Neural progenitor cell (in vitro differentiated cells): Measurements from ENCODE around the gene HPSE2.
A peak's percentile ranks its signal among the peaks of the same experiment; 100 is the strongest.

Source experiments
- EZH2phosphoT487 ChIP-seq: fragments of 200-600 bp; sonication (generic); IDR thresholded peaks from 2 replicates; pipeline ENCODE4 v1.6.1; 2017; ENCODE audit warnings: antibody characterized with exemption
- TF ChIP-seq, protein P1 (sequence below): fragments of 200-600 bp; sonication (generic); IDR thresholded peaks from 2 replicates; pipeline ENCODE4 v1.5.1; 2017; ENCODE audit warnings: antibody characterized with exemption, mild to moderate bottlenecking

DNA sequence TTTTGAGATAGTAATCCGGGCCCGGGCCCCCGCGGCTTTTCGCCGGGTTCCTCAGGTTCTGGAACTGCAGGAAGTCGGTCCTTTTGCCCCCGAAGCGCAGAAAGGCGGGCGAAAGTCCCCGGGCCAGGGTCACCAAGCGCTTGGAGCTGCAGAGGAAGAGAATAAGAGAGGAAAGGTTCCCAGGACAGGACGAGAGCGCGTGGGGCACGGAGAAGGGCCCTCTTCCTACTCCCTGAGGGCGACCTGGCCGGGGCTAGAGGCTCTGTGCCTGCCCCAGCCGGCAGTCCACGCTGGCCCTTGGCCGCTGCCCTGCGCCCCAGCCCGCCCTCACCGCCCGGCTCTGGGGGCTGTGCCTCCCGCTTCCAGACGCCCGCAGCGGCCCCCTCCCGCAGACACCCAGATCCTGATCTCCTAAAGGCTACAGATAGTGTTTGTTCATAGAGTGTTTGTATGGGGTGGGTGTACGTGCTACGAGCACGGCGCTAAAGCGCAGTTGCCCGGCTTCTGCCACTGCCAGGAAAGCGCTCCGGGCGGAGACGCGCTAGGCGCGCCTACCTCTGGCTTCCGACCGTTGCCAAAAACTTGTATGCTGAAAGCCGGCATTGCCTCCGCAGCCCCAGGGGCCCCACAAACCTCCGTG, 3.2 kb downstream of the HPSE2 start:
- TF ChIP-seq, protein P1, sequence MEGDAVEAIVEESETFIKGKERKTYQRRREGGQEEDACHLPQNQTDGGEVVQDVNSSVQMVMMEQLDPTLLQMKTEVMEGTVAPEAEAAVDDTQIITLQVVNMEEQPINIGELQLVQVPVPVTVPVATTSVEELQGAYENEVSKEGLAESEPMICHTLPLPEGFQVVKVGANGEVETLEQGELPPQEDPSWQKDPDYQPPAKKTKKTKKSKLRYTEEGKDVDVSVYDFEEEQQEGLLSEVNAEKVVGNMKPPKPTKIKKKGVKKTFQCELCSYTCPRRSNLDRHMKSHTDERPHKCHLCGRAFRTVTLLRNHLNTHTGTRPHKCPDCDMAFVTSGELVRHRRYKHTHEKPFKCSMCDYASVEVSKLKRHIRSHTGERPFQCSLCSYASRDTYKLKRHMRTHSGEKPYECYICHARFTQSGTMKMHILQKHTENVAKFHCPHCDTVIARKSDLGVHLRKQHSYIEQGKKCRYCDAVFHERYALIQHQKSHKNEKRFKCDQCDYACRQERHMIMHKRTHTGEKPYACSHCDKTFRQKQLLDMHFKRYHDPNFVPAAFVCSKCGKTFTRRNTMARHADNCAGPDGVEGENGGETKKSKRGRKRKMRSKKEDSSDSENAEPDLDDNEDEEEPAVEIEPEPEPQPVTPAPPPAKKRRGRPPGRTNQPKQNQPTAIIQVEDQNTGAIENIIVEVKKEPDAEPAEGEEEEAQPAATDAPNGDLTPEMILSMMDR, result no peak
- TF ChIP-seq EZH2phosphoT487, result peak; percentile 64
